IMR-90 (cell line): Measurements from ENCODE around the gene EXT2. TPM values are rescaled to one million over a fixed set of nuclear protein-coding genes. Genes with fewer than 3 reads are reported as not detected.

Experiments used
- ATAC-seq: fragments of 200-7000 bp; cut with Tn5 transposase; 2 replicates; pipeline ENCODE4 v1.9.1; 2020; ENCODE audit warnings: low read depth, mild to moderate bottlenecking, moderate library complexity
- BruUV-seq: library from RNA; stranded (reverse); fragments of 400-500 nt; replicated peaks from 2 replicates; lab custom pipeline; 2021; lab: Mats Ljungman, UMichigan
- CTCF ChIA-PET: fragments of 300-600 bp; formaldehyde crosslinking; extraction: SDS; loops from one replicate; lab custom pipeline; 2021; ENCODE audit warnings: antibody characterized with exemption; lab: Yijun Ruan, JAX
- POLR2A ChIA-PET: fragments of 300-600 bp; sonication (Branson Sonifier 250); formaldehyde crosslinking; loops from one replicate; lab custom pipeline; 2022; ENCODE audit warnings: antibody characterized with exemption; ENCODE audit not compliant: unreplicated experiment; lab: Charles Lee
- DNase-seq: peaks from one replicate; pipeline ENCODE4 v3.0.0; 2013
- H2AFZ ChIP-seq: replicated peaks from 2 replicates; pipeline ENCODE3; 2013; ENCODE audit warnings: low read length, mild to moderate bottlenecking; ENCODE audit not compliant: poor library complexity
- H2AK5ac ChIP-seq: 2 replicates; pipeline ENCODE4 v1.6.1; 2013; ENCODE audit warnings: low read depth, low read length, inconsistent platforms
- H2AK9ac ChIP-seq: replicated peaks from 2 replicates; pipeline ENCODE3; 2013; ENCODE audit warnings: mild to moderate bottlenecking, low read depth, low read length, moderate library complexity; ENCODE audit not compliant: poor library complexity
- H2BK120ac ChIP-seq: 2 replicates; pipeline ENCODE4 v1.6.1; 2013; ENCODE audit warnings: low read depth, low read length, inconsistent platforms
- H2BK15ac ChIP-seq: 3 replicates; pipeline ENCODE4 v1.6.1; 2013; ENCODE audit warnings: low read depth, low read length, inconsistent platforms
- H2BK20ac ChIP-seq: 2 replicates; pipeline ENCODE4 v1.6.1; 2013; ENCODE audit warnings: low read depth, mild to moderate bottlenecking, inconsistent platforms, low read length, moderate library complexity
- H2BK5ac ChIP-seq: 2 replicates; pipeline ENCODE4 v1.6.1; 2013; ENCODE audit warnings: mild to moderate bottlenecking, low read depth, low read length, inconsistent platforms; ENCODE audit not compliant: poor library complexity, severe bottlenecking
- H3K14ac ChIP-seq: replicated peaks from 2 replicates; pipeline ENCODE4 v1.6.1; 2013; ENCODE audit warnings: low read depth, low read length, inconsistent platforms
- H3K18ac ChIP-seq: 2 replicates; pipeline ENCODE4 v1.6.1; 2013; ENCODE audit warnings: low read depth, low read length, control low read depth
- H3K23ac ChIP-seq: 2 replicates; pipeline ENCODE4 v1.6.1; 2013; ENCODE audit warnings: low read depth, low read length, inconsistent platforms
- H3K27ac ChIP-seq: 2 replicates; pipeline ENCODE4 v1.5.1; 2013; ENCODE audit warnings: mild to moderate bottlenecking, control low read depth, low read length; ENCODE audit not compliant: insufficient read depth
- H3K27me3 ChIP-seq: 2 replicates; pipeline ENCODE4 v1.6.1; 2013; ENCODE audit warnings: low read length; ENCODE audit not compliant: control insufficient read depth, insufficient read depth
- H3K36me3 ChIP-seq: 2 replicates; pipeline ENCODE4 v1.6.1; 2013; ENCODE audit warnings: low read length, mixed read lengths; ENCODE audit not compliant: control insufficient read depth, insufficient read depth
- H3K4ac ChIP-seq: 2 replicates; pipeline ENCODE4 v1.6.1; 2013; ENCODE audit warnings: low read depth, low read length, inconsistent platforms
- H3K4me1 ChIP-seq: 2 replicates; pipeline ENCODE4 v1.6.1; 2013; ENCODE audit warnings: low read length, mixed read lengths; ENCODE audit not compliant: control insufficient read depth, insufficient read depth
- H3K4me2 ChIP-seq: 2 replicates; pipeline ENCODE4 v1.6.1; 2013; ENCODE audit warnings: low read depth, mild to moderate bottlenecking, control low read depth, low read length, moderate library complexity
- H3K4me3 ChIP-seq: 2 replicates; pipeline ENCODE4 v1.5.1; 2013; ENCODE audit warnings: low read depth, mild to moderate bottlenecking, control low read depth, low read length, moderate library complexity; ENCODE audit not compliant: insufficient read depth
- H3K56ac ChIP-seq: 2 replicates; pipeline ENCODE4 v1.6.1; 2013; ENCODE audit warnings: low read length, inconsistent platforms; ENCODE audit not compliant: insufficient read depth; ENCODE audit errors: extremely low read depth
- H3K79me1 ChIP-seq, 2 experiments: 2 replicates each; pipeline ENCODE4 v1.6.1; 2013; ENCODE audit warnings: low read length in 2 of 2, inconsistent platforms in 1 of 2, low read depth in 1 of 2
- H3K9ac ChIP-seq: 2 replicates; pipeline ENCODE4 v1.6.1; 2013; ENCODE audit warnings: low read depth, low read length, control low read depth
- H3K9me1 ChIP-seq: 2 replicates; pipeline ENCODE4 v1.6.1; 2013; ENCODE audit warnings: low read length, inconsistent platforms; ENCODE audit not compliant: insufficient read depth
- H3K9me3 ChIP-seq: 2 replicates; pipeline ENCODE4 v1.6.1; 2013; ENCODE audit warnings: low read length; ENCODE audit not compliant: control insufficient read depth, insufficient read depth
- H4K20me1 ChIP-seq: 2 replicates; pipeline ENCODE4 v1.6.1; 2013; ENCODE audit warnings: low read length, inconsistent platforms; ENCODE audit not compliant: insufficient read depth
- H4K5ac ChIP-seq: 2 replicates; pipeline ENCODE4 v1.6.1; 2013; ENCODE audit warnings: mild to moderate bottlenecking, low read depth, low read length, control low read depth
- H4K8ac ChIP-seq, 2 experiments: 2 replicates each; pipeline ENCODE4 v1.6.1; 2013; ENCODE audit warnings: low read depth in 2 of 2, low read length in 2 of 2, control low read depth in 1 of 2, inconsistent platforms in 1 of 2
- H4K91ac ChIP-seq: 2 replicates; pipeline ENCODE4 v1.6.1; 2013; ENCODE audit warnings: low read depth, low read length, inconsistent platforms; ENCODE audit not compliant: insufficient read depth
- BHLHE40 ChIP-seq: fragments of 150-350 bp; IDR thresholded peaks from 2 replicates; pipeline ENCODE4 v1.6.1; 2016; ENCODE audit warnings: mild to moderate bottlenecking, low read depth, low read length
- CEBPB ChIP-seq: IDR thresholded peaks from 2 replicates; pipeline ENCODE4 v1.6.1; 2012; ENCODE audit warnings: low read depth, low read length, improper control_type of control experiment
- CHD1 ChIP-seq: IDR thresholded peaks from 2 replicates; pipeline ENCODE4 v1.6.1; 2012; ENCODE audit warnings: low read depth, low read length, improper control_type of control experiment
- ELK1 ChIP-seq: fragments of 150-350 bp; IDR thresholded peaks from 2 replicates; pipeline ENCODE4 v1.6.1; 2016; ENCODE audit warnings: low read depth, mild to moderate bottlenecking, low read length, moderate library complexity, borderline replicate concordance
- FOS ChIP-seq: fragments of 150-350 bp; IDR thresholded peaks from 2 replicates; pipeline ENCODE4 v1.6.1; 2016; ENCODE audit warnings: low read depth, low read length
- MAFK ChIP-seq: IDR thresholded peaks from 2 replicates; pipeline ENCODE4 v1.6.1; 2012; ENCODE audit warnings: low read depth, low read length, improper control_type of control experiment
- MAZ ChIP-seq: IDR thresholded peaks from 2 replicates; pipeline ENCODE4 v1.6.1; 2012; ENCODE audit warnings: low read depth, mild to moderate bottlenecking, low read length, improper control_type of control experiment, moderate library complexity, borderline replicate concordance
- MXI1 ChIP-seq: IDR thresholded peaks from 2 replicates; pipeline ENCODE4 v1.6.1; 2012; ENCODE audit warnings: low read depth, mild to moderate bottlenecking, low read length, moderate library complexity, borderline replicate concordance
- POLR2A ChIP-seq: IDR thresholded peaks from 2 replicates; pipeline ENCODE4 v1.6.1; 2012; ENCODE audit warnings: mild to moderate bottlenecking, low read depth, low read length
- RAD21 ChIP-seq: IDR thresholded peaks from 2 replicates; pipeline ENCODE4 v1.6.1; 2012; ENCODE audit warnings: low read length, improper control_type of control experiment
- RCOR1 ChIP-seq: IDR thresholded peaks from 2 replicates; pipeline ENCODE4 v1.6.1; 2012; ENCODE audit warnings: mild to moderate bottlenecking, low read length, improper control_type of control experiment; ENCODE audit not compliant: insufficient replicate concordance
- RFX5 ChIP-seq: IDR thresholded peaks from 2 replicates; pipeline ENCODE4 v1.8.0; 2012; ENCODE audit warnings: low read depth, mild to moderate bottlenecking, low read length, moderate library complexity
- SMC3 ChIP-seq: fragments of 150-350 bp; IDR thresholded peaks from 2 replicates; pipeline ENCODE4 v1.6.1; 2016; ENCODE audit warnings: low read depth, mild to moderate bottlenecking, antibody characterized with exemption, low read length, moderate library complexity
- WGBS, 2 experiments: methylation state at CpG; one replicate each; pipeline versions ENCODE4 v1.1.5 to v1.1.7; 2013; ENCODE audit warnings: missing lambda C conversion rate in 2 of 2; ENCODE audit not compliant: insufficient read length in 1 of 2; ENCODE audit errors: extremely low coverage in 2 of 2; 5-methylcytosine and 5-hydroxymethylcytosine counted together
- dilution Hi-C: fragments of 300-500 bp; cut with HindIII; formaldehyde crosslinking; loops from one replicate; pipeline ENCODE4 v1.14.3; 2018; ENCODE audit warnings: low sequenced_read_pairs; ENCODE audit not compliant: unreplicated experiment
- in situ Hi-C: fragments of 300-500 bp; cut with MboI; formaldehyde crosslinking; loops from 3 replicates; pipeline ENCODE4 v1.14.3; 2019; ENCODE audit warnings: low sequenced_read_pairs, inconsistent platforms, mixed read lengths
- intact Hi-C: fragments of 100-400 bp; cut with micrococcal nuclease; formaldehyde crosslinking; loops from 2 replicates; pipeline ENCODE4 v1.10.0; 2022
- polyA plus RNA-seq, 3 experiments: library from polyadenylated mRNA; depleted of rRNA; stranded (reverse); fragments of >200 nt; gene quantifications; 2 replicates each; pipeline ENCODE4 v1.2.3, GENCODE V29; 2012; ENCODE audit warnings: low replicate concordance in 1 of 3
- total RNA-seq: library from RNA; depleted of rRNA; stranded (reverse); fragments of >200 nt; gene quantifications from 2 replicates; pipeline ENCODE4 v1.2.3, GENCODE V29; 2012
- TF ChIP-seq, protein P1 (sequence below): fragments of 150-350 bp; IDR thresholded peaks from 2 replicates; pipeline ENCODE4 v1.6.1; 2017; ENCODE audit warnings: mild to moderate bottlenecking, antibody characterized with exemption, low read length, low read depth
- TF ChIP-seq, protein P2 (sequence below): conservative IDR thresholded peaks from 2 replicates; pipeline ENCODE4 v1.5.1; 2012; ENCODE audit warnings: mild to moderate bottlenecking, low read depth, low read length, improper control_type of control experiment

Gene EXT2
- total and polyA plus RNA-seq, 2 of the 4 experiments (the other 2 are of a cell fraction): 75.0 to 85.3 TPM

- Histone ChIP-seq H3K36me3 (no peaks in the 10 kb centered on the region), H3K4me3 (no peak overlapping the region), H4K20me1 (no peaks in the 10 kb centered on the region), H3K4ac (no peak overlapping the region), H3K27ac (no peak overlapping the region), H4K8ac (no peak overlapping the region), H2AFZ (no peak overlapping the region), H2AK5ac (no peak overlapping the region), H4K5ac (no peak overlapping the region), H2BK5ac (no peak overlapping the region), H3K14ac (no peak overlapping the region), H2AK9ac (no peak overlapping the region), H3K27me3 (no peaks in the 10 kb centered on the region; the same call in 1 of the 2 replicates), H2BK20ac (no peak overlapping the region), H3K23ac (no peak overlapping the region), H2BK120ac (no peak overlapping the region), H3K9me1 (no peaks in the 10 kb centered on the region; the same call in 1 of the 2 replicates), H2BK15ac (no peak overlapping the region), H3K56ac (no peak overlapping the region), H3K18ac (no peak overlapping the region), H3K9ac (no peak overlapping the region), H4K91ac (no peak overlapping the region), H3K9me3 (no peaks in the 10 kb centered on the region), H3K4me2 (no peak overlapping the region), H3K4me1 (peaks cover 10% of the 10 kb centered on the region; the same call in 1 of the 2 replicates), H3K79me1 (no peaks in the 10 kb centered on the region)
- ChIA-PET CTCF (no interaction called here), POLR2A (no interaction called here)
- in situ Hi-C loops: no loop called here
- DNase-seq (no peak), ATAC-seq (no peak)
- BruUV-seq: no TSS peak
- 97% methylated on average over 6 of the region's 8 CpGs; no CpG with 5 or more reads in 1 of the 2 experiments for WGBS, 2 experiments
- intact Hi-C loops: no loop called here
- dilution Hi-C loops: no loop called here
- no peak for TF ChIP-seq FOS
- TF ChIP-seq SMC3: no peak
- no peak for TF ChIP-seq CEBPB
- TF ChIP-seq RCOR1: no peak
- TF ChIP-seq, protein P1, sequence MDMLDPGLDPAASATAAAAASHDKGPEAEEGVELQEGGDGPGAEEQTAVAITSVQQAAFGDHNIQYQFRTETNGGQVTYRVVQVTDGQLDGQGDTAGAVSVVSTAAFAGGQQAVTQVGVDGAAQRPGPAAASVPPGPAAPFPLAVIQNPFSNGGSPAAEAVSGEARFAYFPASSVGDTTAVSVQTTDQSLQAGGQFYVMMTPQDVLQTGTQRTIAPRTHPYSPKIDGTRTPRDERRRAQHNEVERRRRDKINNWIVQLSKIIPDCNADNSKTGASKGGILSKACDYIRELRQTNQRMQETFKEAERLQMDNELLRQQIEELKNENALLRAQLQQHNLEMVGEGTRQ: no peak
- no peak for TF ChIP-seq MXI1
- no peak for TF ChIP-seq CHD1
- TF ChIP-seq, protein P2, sequence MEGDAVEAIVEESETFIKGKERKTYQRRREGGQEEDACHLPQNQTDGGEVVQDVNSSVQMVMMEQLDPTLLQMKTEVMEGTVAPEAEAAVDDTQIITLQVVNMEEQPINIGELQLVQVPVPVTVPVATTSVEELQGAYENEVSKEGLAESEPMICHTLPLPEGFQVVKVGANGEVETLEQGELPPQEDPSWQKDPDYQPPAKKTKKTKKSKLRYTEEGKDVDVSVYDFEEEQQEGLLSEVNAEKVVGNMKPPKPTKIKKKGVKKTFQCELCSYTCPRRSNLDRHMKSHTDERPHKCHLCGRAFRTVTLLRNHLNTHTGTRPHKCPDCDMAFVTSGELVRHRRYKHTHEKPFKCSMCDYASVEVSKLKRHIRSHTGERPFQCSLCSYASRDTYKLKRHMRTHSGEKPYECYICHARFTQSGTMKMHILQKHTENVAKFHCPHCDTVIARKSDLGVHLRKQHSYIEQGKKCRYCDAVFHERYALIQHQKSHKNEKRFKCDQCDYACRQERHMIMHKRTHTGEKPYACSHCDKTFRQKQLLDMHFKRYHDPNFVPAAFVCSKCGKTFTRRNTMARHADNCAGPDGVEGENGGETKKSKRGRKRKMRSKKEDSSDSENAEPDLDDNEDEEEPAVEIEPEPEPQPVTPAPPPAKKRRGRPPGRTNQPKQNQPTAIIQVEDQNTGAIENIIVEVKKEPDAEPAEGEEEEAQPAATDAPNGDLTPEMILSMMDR: no peak
- TF ChIP-seq MAFK: no peak
- no peak for TF ChIP-seq POLR2A
- TF ChIP-seq MAZ: no peak
- TF ChIP-seq RAD21: no peak
- no peak for TF ChIP-seq BHLHE40
- TF ChIP-seq ELK1: no peak
- TF ChIP-seq RFX5: no peak
Observed at GRCh38 chr11:44267750-44268613, 172.5 kb downstream of the EXT2 start.
